Cardiac muscle cell (in vitro differentiated cells and primary cell): ENCODE results near the gene DLG1. TPM values are rescaled to one million over a fixed set of nuclear protein-coding genes. Genes with fewer than 3 reads are reported as not detected.

ENCODE experiments used
- DNase-seq, 2 donors: peaks; one replicate each; pipeline versions ENCODE4 v3.0.0 to v3.0.0-alpha.2; 2010 to 2017; ENCODE audit warnings: low read depth in 1 of 2, low spot score in 1 of 2
- H3K27ac ChIP-seq: fragments of 200-600 bp; sonication (generic); 2 replicates; pipeline ENCODE4 v1.5.1; 2016
- H3K27me3 ChIP-seq: fragments of 200-600 bp; sonication (generic); 2 replicates; pipeline ENCODE4 v1.6.0; 2016; ENCODE audit warnings: control low read depth
- H3K36me3 ChIP-seq: fragments of 200-600 bp; sonication (generic); 2 replicates; pipeline ENCODE4 v1.5.1; 2016; ENCODE audit warnings: control low read depth
- H3K4me1 ChIP-seq: fragments of 200-600 bp; sonication (generic); 2 replicates; pipeline ENCODE4 v1.8.1; 2017; ENCODE audit warnings: low read depth, mild to moderate bottlenecking, mixed run types
- H3K4me3 ChIP-seq: fragments of 200-600 bp; sonication (generic); 2 replicates; pipeline ENCODE4 v1.5.1; 2016; ENCODE audit warnings: mild to moderate bottlenecking
- H3K9me3 ChIP-seq: fragments of 200-600 bp; sonication (generic); 2 replicates; pipeline ENCODE4 v1.5.1; 2017; ENCODE audit warnings: low read depth, mild to moderate bottlenecking, control low read depth
- CTCF ChIP-seq: IDR thresholded peaks from 2 replicates; pipeline ENCODE4 v1.5.1; 2012; ENCODE audit warnings: low read depth, mild to moderate bottlenecking, low read length
- polyA plus RNA-seq: library from polyadenylated mRNA; unstranded; fragments of >200 nt; fragmentation: Nextera tagmentation; extraction: Ambion mirVana; gene quantifications from 2 replicates; pipeline ENCODE4 v1.2.1, GENCODE V29; 2016
- total RNA-seq: library from RNA; depleted of rRNA; stranded (reverse); fragments of >200 nt; gene quantifications from 2 replicates; pipeline ENCODE4 v1.2.3, GENCODE V29; 2016

Gene DLG1
- total and polyA plus RNA-seq, 2 experiments from 2014 or later, result 42.8 to 61.4 TPM

- no peaks in the 10 kb centered on the region for H3K27me3 ChIP-seq
- no peak for TF ChIP-seq CTCF
- H3K4me1 ChIP-seq, result peaks cover 11% of the 10 kb centered on the region
- H3K4me3 ChIP-seq, result no peak overlapping the region
- no peak for DNase-seq
- no peak overlapping the region for H3K27ac ChIP-seq
- no peaks in the 10 kb centered on the region for H3K9me3 ChIP-seq
- no peaks in the 10 kb centered on the region for H3K36me3 ChIP-seq
Observed at GRCh38 chr3:197175503-197175902, 122.9 kb downstream of the DLG1 start.

GRCh38 chr3:197174927-197175326 is 123.5 kb downstream of the DLG1 start:
- Histone ChIP-seq H3K4me1 (peaks cover 11% of the 10 kb centered on the region), H3K36me3 (no peaks in the 10 kb centered on the region), H3K4me3 (no peak overlapping the region), H3K9me3 (no peaks in the 10 kb centered on the region), H3K27ac (no peak overlapping the region), H3K27me3 (no peaks in the 10 kb centered on the region)
- no peak for TF ChIP-seq CTCF
- DNase-seq, result no peak

GRCh38 chr3:197173620-197174019 is 124.8 kb downstream of the DLG1 start:
- no peak overlapping the region for H3K4me3 ChIP-seq
- H3K4me1 ChIP-seq, result peaks cover 3% of the 10 kb centered on the region
- no peaks in the 10 kb centered on the region for H3K36me3 ChIP-seq
- no peak for DNase-seq
- no peak for TF ChIP-seq CTCF
- no peaks in the 10 kb centered on the region for H3K9me3 ChIP-seq
- H3K27ac ChIP-seq, result no peak overlapping the region
- no peaks in the 10 kb centered on the region for H3K27me3 ChIP-seq

GRCh38 chr3:197171481-197172067 is 126.8 kb downstream of the DLG1 start:
- H3K4me3 ChIP-seq, result no peak overlapping the region
- TF ChIP-seq CTCF, result no peak
- DNase-seq, result peak in 1 of 2 donors; percentile 31
- no peaks in the 10 kb centered on the region for H3K4me1 ChIP-seq
- H3K27me3 ChIP-seq, result no peaks in the 10 kb centered on the region
- no peaks in the 10 kb centered on the region for H3K9me3 ChIP-seq
- no peaks in the 10 kb centered on the region for H3K36me3 ChIP-seq
- H3K27ac ChIP-seq, result no peak overlapping the region

GRCh38 chr3:197169028-197169427 is 129.4 kb downstream of the DLG1 start:
- TF ChIP-seq CTCF, result no peak
- Histone ChIP-seq H3K9me3 (no peaks in the 10 kb centered on the region), H3K27me3 (no peaks in the 10 kb centered on the region), H3K4me3 (no peak overlapping the region), H3K36me3 (no peaks in the 10 kb centered on the region), H3K27ac (no peak overlapping the region), H3K4me1 (no peaks in the 10 kb centered on the region)
- no peak for DNase-seq
